Fibroblast of pulmonary artery (primary cell): ENCODE data around the gene CENPX.

Experiments
- DNase-seq: peaks from one replicate; pipeline ENCODE4 v3.0.0-alpha.2; 2010; ENCODE audit warnings: low read depth
- H3K4me3 ChIP-seq: replicated peaks from 2 replicates; pipeline ENCODE4 v1.5.1; 2011; ENCODE audit warnings: low read depth, mild to moderate bottlenecking, control low read depth, low read length, moderate library complexity
- TF ChIP-seq, protein P1 (sequence below): IDR thresholded peaks from 2 replicates; pipeline ENCODE4 v1.5.1; 2011; ENCODE audit warnings: mild to moderate bottlenecking, control low read depth, low read length, inconsistent platforms; ENCODE audit errors: missing control alignments

CENPX gene

DNA sequence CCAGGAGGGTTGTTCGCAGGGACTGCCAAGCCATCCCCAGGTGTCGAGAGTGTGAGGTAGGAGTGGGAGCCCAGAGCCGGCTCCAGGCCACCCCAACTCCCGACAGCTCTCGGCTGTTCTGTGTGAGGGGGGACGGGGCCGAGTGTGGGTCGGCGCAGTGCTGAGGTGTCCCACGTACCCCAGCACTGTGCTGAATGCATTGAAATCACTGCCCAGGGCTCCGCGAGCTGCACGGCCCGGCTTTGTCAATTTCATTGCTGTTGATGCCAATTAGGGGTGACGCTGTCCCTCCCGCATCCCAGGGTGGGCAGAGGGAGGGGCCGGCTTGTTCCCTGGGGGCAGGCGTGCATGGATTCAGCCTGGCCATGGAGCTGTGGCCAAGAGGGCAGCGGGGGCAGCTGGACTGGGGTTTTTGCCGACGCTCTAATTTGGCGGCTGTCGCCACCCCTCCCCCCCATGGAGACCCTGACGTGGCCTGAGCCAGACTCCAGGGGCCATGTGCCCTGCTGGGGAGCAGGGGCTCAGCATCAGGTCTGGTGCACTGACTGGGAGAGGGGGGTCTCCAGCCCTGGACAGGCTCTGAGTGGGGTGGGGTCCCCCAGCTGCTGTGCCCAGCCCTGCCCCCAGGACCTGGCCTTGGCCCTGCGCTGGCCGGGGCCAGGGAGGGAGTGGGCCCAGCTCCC lies 14.3 kb downstream of the CENPX start:
- no peak for DNase-seq
- H3K4me3 ChIP-seq = no peak overlapping the region
- TF ChIP-seq, protein P1, sequence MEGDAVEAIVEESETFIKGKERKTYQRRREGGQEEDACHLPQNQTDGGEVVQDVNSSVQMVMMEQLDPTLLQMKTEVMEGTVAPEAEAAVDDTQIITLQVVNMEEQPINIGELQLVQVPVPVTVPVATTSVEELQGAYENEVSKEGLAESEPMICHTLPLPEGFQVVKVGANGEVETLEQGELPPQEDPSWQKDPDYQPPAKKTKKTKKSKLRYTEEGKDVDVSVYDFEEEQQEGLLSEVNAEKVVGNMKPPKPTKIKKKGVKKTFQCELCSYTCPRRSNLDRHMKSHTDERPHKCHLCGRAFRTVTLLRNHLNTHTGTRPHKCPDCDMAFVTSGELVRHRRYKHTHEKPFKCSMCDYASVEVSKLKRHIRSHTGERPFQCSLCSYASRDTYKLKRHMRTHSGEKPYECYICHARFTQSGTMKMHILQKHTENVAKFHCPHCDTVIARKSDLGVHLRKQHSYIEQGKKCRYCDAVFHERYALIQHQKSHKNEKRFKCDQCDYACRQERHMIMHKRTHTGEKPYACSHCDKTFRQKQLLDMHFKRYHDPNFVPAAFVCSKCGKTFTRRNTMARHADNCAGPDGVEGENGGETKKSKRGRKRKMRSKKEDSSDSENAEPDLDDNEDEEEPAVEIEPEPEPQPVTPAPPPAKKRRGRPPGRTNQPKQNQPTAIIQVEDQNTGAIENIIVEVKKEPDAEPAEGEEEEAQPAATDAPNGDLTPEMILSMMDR = no peak

DNA sequence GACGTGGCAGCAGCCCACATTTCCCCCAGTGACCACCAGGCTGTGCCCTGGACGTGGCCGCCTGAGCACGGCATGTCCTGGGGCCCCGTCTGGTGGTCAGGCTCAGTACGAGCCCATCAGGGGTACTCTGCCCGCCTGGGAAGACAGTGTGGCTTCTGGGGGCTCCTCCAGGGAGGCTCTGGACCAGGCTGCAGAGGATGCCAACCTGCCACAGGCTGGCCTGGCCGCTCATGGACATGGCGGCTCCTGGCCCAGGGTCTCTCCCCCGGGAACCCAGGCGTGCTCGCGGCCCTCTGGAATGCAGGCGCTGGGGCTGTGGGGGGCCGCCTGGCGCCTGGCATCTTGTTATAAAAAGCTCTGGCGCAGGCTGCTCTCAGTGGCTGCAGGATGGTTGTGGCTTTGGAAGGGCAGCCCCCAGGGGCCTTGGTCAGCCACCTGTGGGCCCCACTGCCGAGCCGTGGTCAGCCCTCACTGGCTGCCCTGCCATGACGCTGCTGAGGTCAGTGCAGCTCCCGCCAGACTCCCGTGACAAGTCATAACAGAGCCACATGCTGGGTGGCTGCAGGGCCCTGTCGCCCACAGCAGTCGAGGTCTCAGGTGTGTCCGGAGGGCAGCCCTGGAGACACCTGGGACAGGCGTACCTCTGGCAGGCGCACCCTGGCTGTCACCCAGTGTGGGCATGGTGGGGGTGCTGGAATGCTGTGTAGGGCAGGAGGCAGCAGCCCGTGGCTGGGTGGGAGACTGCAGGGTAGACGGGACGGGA lies 15.0 kb downstream of the CENPX start:
- no peak for DNase-seq
- TF ChIP-seq, protein P1 = no peak
- H3K4me3 ChIP-seq = no peak overlapping the region

DNA sequence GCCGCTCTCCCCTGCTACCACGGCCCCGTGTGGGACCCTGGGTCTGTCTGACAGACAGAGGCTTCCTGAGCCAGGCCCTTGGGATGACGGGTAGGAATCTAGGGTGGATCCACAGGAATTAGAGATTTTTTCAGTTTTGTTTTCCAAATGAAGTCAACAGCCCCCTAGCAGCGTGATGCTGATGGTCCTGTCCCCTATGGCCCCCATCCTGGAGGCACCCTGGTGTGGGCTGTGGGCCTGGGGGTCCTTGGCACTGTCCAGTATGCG lies 15.5 kb downstream of the CENPX start:
- TF ChIP-seq, protein P1 = no peak
- H3K4me3 ChIP-seq = no peak overlapping the region
- no peak for DNase-seq

GRCh38 chr17:82006468-82007227 lies 16.0 kb downstream of the CENPX start:
- DNase-seq = peak; percentile 62
- H3K4me3 ChIP-seq = no peak overlapping the region
- TF ChIP-seq, protein P1 = no peak

- TF ChIP-seq, protein P1 = no peak
- H3K4me3 ChIP-seq = no peak overlapping the region
- DNase-seq = no peak
Measured at GRCh38 chr17:82005701-82006348, 16.9 kb downstream of the CENPX start.

- no peak for DNase-seq
- TF ChIP-seq, protein P1 = no peak
- no peak overlapping the region for H3K4me3 ChIP-seq
Measured at GRCh38 chr17:82004517-82005455, 17.9 kb downstream of the CENPX start.
